Rectal smooth muscle tissue (tissue), 1 donor: Measurements from ENCODE around the gene OR10J4.

Experiments
- H3K27ac ChIP-seq: one replicate; pipeline ENCODE4 v1.7.0; 2013; ENCODE audit warnings: low read depth, low read length, inconsistent platforms
- H3K27me3 ChIP-seq: one replicate; pipeline ENCODE4 v1.7.0; 2013; ENCODE audit warnings: low read length; ENCODE audit not compliant: control insufficient read depth, insufficient read depth
- H3K36me3 ChIP-seq: one replicate; pipeline ENCODE4 v1.7.0; 2013; ENCODE audit warnings: low read length; ENCODE audit not compliant: control insufficient read depth, insufficient read depth
- H3K4me1 ChIP-seq: one replicate; pipeline ENCODE4 v1.7.0; 2013; ENCODE audit warnings: low read length; ENCODE audit not compliant: control insufficient read depth, insufficient read depth
- H3K4me3 ChIP-seq: one replicate; pipeline ENCODE4 v1.7.0; 2013; ENCODE audit warnings: low read length
- H3K9ac ChIP-seq: one replicate; pipeline ENCODE4 v1.7.0; 2013; ENCODE audit warnings: low read length

The OR10J4 gene

GRCh38 chr1:159431904-159432303 lies at the start of gene OR10J4:
Gene OR10J4 (plus strand): TSS chr1:159432204.
- H3K9ac ChIP-seq: no peak within 1 kb of the TSS
- no peak within 1 kb of the TSS for H3K27ac ChIP-seq
- H3K4me1 ChIP-seq: no peaks in the 10 kb centered on the region
- no peaks in the 10 kb centered on the region for H3K36me3 ChIP-seq
- no peak within 1 kb of the TSS for H3K4me3 ChIP-seq
- H3K27me3 ChIP-seq: no peaks in the 10 kb centered on the region

DNA sequence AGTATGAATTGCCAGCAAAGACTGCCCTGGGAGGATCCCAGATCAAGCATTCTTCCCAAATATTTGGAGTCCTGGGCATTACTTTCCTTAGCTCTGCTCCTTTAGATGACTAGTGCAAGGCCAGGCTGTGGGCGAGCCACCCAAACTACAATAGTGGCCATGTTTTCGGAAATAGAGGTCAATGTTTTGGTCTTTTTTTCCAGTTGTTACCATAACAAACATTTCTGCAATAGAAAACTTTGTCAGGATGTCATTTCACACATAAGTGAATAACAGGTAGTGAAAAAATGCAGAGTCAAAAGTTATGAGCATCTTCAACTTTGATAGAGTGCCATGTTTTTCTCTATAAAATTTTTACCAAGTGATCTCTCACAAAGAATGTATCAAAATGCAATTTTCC lies 25.2 kb upstream of the OR10J4 start:
- Histone ChIP-seq H3K9ac (no peak overlapping the region), H3K4me1 (no peaks in the 10 kb centered on the region), H3K27ac (no peak overlapping the region), H3K36me3 (no peaks in the 10 kb centered on the region), H3K4me3 (no peak overlapping the region), H3K27me3 (no peaks in the 10 kb centered on the region)

DNA sequence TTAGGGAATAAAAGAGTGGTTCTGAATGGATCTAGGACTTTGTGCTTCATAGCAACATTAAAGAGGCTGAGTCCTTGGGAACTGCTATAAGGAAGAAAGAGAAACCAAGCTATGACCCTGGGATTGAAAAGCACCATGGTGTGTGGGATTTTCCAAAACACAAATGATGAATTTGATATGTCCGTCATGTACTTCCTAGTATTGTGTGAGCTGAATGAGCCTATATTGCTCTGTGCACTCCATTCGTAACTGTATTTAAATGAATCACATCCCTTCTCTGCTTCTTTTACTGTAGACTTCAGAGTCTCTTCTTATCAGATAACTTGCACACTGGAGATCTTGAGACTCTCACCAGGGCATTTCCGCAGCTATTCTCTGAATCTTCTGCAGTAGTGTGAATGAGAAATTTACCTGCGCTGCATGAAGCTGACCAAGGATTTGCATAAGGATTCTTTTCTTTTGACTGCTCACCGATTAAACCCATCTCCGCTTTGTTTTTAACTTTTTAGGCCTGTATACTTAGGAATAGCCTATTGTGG lies 23.1 kb upstream of the OR10J4 start:
- H3K27me3 ChIP-seq: no peaks in the 10 kb centered on the region

GRCh38 chr1:159421821-159422220 lies 10.2 kb upstream of the OR10J4 start:
- Histone ChIP-seq H3K27ac (no peak overlapping the region), H3K36me3 (no peaks in the 10 kb centered on the region), H3K4me1 (no peaks in the 10 kb centered on the region), H3K9ac (no peak overlapping the region), H3K27me3 (no peaks in the 10 kb centered on the region), H3K4me3 (no peak overlapping the region)

More for the DNA sequence above, 23.1 kb upstream of the OR10J4 start:
- Histone ChIP-seq H3K4me1 (no peaks in the 10 kb centered on the region), H3K36me3 (no peaks in the 10 kb centered on the region), H3K9ac (no peak overlapping the region), H3K4me3 (no peak overlapping the region), H3K27ac (no peak overlapping the region)

- no peaks in the 10 kb centered on the region for H3K4me1 ChIP-seq
- H3K9ac ChIP-seq: no peak overlapping the region
- no peaks in the 10 kb centered on the region for H3K27me3 ChIP-seq
- H3K4me3 ChIP-seq: no peak overlapping the region
- H3K27ac ChIP-seq: no peak overlapping the region
- no peaks in the 10 kb centered on the region for H3K36me3 ChIP-seq
These were observed 3.5 kb upstream of the OR10J4 start for GRCh38 chr1:159428536-159428935.

GRCh38 chr1:159429074-159429861 lies 2.7 kb upstream of the OR10J4 start:
- H3K36me3 ChIP-seq: no peaks in the 10 kb centered on the region
- H3K4me1 ChIP-seq: no peaks in the 10 kb centered on the region
- H3K27me3 ChIP-seq: no peaks in the 10 kb centered on the region
- H3K9ac ChIP-seq: no peak overlapping the region
- H3K27ac ChIP-seq: no peak overlapping the region
- H3K4me3 ChIP-seq: no peak overlapping the region

DNA sequence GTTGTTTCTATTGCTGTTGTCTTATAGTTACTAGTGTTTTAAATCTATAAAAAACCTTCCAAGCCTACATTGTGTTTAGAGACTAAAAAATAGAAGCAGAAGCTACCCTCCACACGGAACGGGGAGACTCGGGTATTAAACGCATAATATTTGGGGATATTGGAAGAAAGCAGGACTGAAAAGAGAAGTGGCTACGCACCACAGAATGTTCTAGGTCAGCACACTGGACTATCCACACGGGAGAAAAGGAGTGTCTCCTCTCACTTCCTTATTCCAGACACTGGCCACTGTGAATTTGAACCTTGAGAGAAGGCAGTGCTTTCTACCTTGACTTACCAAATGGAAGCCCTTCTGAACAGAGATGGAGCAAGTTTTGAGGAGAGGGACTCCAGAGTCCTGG lies 1.0 kb upstream of the OR10J4 start:
- Histone ChIP-seq H3K4me3 (no peak overlapping the region), H3K36me3 (no peaks in the 10 kb centered on the region), H3K27me3 (no peaks in the 10 kb centered on the region), H3K27ac (no peak overlapping the region), H3K4me1 (no peaks in the 10 kb centered on the region), H3K9ac (no peak overlapping the region)

DNA sequence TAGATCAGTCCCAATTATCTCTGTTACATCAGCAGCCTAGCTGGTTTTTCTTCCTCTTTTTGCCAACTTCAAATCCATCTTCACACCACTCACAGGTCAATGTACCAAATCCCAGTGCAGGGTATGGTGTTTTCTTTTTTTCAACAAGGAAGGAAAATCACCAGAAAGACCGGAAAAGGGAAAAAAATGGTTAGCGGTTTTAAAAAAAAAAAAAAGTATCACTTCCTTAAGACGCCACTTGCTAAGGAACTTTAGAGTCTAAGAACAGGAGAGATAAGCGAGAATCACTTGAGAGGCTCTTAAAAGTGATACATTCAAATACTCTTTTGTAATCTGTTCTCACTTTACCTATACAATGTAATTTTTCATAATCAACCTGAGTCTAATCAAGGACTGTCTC lies 4.5 kb downstream of the OR10J4 start:
- Histone ChIP-seq H3K4me1 (no peaks in the 10 kb centered on the region), H3K36me3 (no peaks in the 10 kb centered on the region), H3K27ac (no peak overlapping the region), H3K27me3 (no peaks in the 10 kb centered on the region), H3K4me3 (no peak overlapping the region), H3K9ac (no peak overlapping the region)

GRCh38 chr1:159439422-159439821 lies 7.4 kb downstream of the OR10J4 start, which contains the start of gene OR10J1:
Gene OR10J1 (plus strand): TSS chr1:159439722. CDS start chr1:159439792, 70 bp downstream.
- no peak within 1 kb of the TSS for H3K27ac ChIP-seq
- no peaks in the 10 kb centered on the region for H3K36me3 ChIP-seq
- no peaks in the 10 kb centered on the region for H3K4me1 ChIP-seq
- no peak within 1 kb of the TSS for H3K4me3 ChIP-seq
- no peak within 1 kb of the TSS for H3K9ac ChIP-seq
- H3K27me3 ChIP-seq: no peaks in the 10 kb centered on the region

GRCh38 chr1:159441360-159441759 lies 9.4 kb downstream of the OR10J4 start:
- H3K4me1 ChIP-seq: no peaks in the 10 kb centered on the region
- no peak overlapping the region for H3K4me3 ChIP-seq
- no peak overlapping the region for H3K9ac ChIP-seq
- H3K27me3 ChIP-seq: no peaks in the 10 kb centered on the region
- no peak overlapping the region for H3K27ac ChIP-seq
- H3K36me3 ChIP-seq: no peaks in the 10 kb centered on the region

DNA sequence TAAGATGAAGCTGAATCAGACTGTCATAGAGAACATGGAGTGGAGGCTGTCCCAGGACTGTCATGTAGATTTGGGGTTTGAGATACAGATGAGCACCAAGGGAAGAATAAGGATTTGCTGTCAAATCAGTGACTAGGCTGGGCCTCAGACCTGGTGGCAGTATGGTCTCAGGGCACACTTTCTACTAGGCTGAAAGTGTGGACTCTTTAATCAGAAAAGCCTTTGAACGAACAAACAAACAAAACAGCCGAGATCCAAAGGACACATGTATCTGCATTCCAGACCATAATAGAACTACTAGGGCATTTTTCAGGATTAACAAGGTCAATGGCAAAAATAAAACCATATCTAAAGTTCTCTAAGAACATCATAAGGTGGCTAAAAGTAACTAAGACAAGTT lies 10.4 kb downstream of the OR10J4 start:
- Histone ChIP-seq H3K27me3 (no peaks in the 10 kb centered on the region), H3K4me1 (no peaks in the 10 kb centered on the region)

DNA sequence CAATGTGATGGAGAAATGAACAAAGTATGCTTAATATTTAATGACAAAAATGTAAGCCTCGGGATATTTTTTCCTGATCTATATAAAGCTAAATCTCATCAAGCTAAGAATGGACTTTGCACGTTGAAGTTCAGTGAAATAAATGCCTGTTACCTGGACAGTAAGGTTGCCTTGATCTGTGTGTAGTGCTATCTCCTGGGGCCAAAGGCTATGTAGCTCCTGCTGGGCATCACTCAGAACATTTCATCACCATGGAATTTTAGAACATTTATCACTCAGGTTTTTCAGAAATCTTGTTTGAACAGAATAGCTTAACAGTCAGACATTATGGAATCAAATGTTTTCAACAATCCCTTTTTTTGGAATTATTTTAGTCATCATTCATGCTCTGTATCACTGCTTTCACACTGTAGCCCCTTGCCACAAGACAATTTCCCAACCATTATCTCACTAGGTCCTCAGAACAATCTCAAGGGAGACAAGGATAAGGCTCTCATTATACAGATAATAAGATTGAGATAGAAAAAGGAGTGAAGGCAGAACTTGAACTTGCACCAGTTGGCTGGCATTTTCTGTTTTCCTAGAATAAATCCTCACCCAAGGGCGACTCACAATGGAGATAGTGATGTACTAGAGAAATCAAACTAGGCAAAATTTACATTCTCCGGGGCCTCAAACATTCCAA lies 11.2 kb downstream of the OR10J4 start:
- Histone ChIP-seq H3K27me3 (no peaks in the 10 kb centered on the region), H3K4me1 (no peaks in the 10 kb centered on the region), H3K9ac (no peak overlapping the region), H3K4me3 (no peak overlapping the region), H3K27ac (no peak overlapping the region), H3K36me3 (no peaks in the 10 kb centered on the region)

More for the DNA sequence above, 10.4 kb downstream of the OR10J4 start:
- Histone ChIP-seq H3K36me3 (no peaks in the 10 kb centered on the region), H3K9ac (no peak overlapping the region), H3K4me3 (no peak overlapping the region), H3K27ac (no peak overlapping the region)
